ENCODE results near the gene RTKN2.

Gene RTKN2

DNA sequence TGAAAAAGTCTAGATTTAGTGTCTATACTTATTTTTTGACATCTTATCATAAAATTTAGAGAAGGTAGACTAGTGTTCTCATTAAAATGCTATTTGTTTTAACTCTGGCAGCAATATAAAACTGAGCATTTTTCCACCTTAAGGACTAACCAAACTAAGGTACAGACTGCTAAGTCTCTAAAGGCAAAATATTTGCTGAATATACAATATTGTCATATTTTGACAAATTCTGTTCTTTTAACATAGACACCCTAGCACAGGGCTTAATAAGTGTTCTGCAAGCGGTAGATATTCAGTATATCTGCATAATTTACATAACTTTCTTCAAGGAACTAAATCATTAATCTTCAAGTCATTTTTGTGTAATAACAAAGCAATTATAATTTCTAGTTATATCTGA is 8.6 kb downstream of the RTKN2 start:
- H3K4me3 ChIP-seq (ENCODE audit: low read length): no peak overlapping the region
- DNase-seq (ENCODE audit: low read depth): no peak
- TF ChIP-seq CTCF (conservative IDR thresholded peaks at IDR 0.05; ENCODE audit: low read length): no peak

DNA sequence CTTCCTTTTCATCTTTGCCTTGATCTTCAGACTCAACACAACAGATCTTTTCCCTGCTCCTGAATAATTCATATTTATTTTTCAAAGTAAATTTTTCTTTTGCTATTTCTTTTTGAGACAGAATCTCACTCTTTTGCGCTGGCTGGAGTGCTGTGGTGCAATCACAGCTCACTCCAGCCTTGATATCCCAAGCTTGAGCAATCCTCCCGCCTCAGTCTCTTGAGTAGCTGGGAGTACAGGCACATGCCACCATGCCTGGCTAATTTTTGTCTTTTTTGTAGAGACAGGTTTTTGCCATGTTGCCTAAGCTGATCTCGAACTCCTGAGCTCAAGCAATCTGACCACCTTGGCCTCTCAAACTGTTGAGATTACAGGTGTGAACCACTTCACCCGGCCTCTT is 9.2 kb downstream of the RTKN2 start:
- no peak for TF ChIP-seq CTCF (conservative IDR thresholded peaks at IDR 0.05; ENCODE audit: low read length)
- no peak overlapping the region for H3K4me3 ChIP-seq (ENCODE audit: low read length)
- DNase-seq (ENCODE audit: low read depth): no peak

GRCh38 chr10:62258926-62259325 is 9.7 kb downstream of the RTKN2 start:
- no peak for TF ChIP-seq CTCF (conservative IDR thresholded peaks at IDR 0.05; ENCODE audit: low read length)
- DNase-seq (ENCODE audit: low read depth): no peak
- no peak overlapping the region for H3K4me3 ChIP-seq (ENCODE audit: low read length)

DNA sequence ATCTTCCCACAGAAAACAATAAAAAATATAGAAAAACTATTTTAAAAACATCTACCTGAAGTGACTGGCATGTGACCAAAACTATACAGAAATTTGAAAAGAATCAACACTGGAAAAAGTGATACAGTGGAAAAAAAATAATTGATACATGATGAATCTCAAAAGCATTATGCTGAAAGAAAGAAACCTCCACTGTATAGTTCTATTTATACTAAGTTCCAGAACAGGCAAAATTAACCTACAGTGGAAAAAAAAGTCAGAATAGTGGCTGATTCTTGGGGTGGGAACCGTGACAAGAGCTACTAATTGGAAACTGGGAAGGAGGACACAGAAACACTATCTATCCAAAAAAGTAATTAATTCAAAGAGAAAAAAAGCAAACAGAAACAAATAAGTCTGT is 14.9 kb downstream of the RTKN2 start:
- no peak for TF ChIP-seq CTCF (conservative IDR thresholded peaks at IDR 0.05; ENCODE audit: low read length)
- DNase-seq (ENCODE audit: low read depth): no peak
- no peak overlapping the region for H3K4me3 ChIP-seq (ENCODE audit: low read length)

DNA sequence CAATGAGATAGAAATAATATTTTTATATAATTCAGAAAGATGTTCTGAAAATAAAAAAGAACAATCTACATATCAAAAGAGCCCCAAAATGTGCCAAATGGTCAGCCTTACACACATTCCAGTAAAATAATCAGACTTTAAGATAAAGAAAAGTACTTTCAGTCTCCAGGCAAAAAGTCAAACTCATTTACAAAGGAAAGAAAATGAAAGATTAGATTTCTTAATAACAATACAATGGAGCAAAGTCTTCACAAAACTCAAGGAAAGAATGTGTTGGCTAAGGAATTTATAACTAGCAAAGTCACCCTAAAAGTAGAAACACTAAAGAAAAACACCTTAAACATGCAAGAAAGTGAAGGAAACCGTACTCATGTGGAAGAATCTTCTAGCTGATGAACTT is 16.6 kb downstream of the RTKN2 start:
- DNase-seq (ENCODE audit: low read depth): no peak
- no peak overlapping the region for H3K4me3 ChIP-seq (ENCODE audit: low read length)
- no peak for TF ChIP-seq CTCF (conservative IDR thresholded peaks at IDR 0.05; ENCODE audit: low read length)

- peak; percentile 33 for DNase-seq (ENCODE audit: low read depth)
- no peak for TF ChIP-seq CTCF (conservative IDR thresholded peaks at IDR 0.05; ENCODE audit: low read length)
- no peak overlapping the region for H3K4me3 ChIP-seq (ENCODE audit: low read length)
Measured at GRCh38 chr10:62250594-62251198, 17.9 kb downstream of the RTKN2 start.

DNA sequence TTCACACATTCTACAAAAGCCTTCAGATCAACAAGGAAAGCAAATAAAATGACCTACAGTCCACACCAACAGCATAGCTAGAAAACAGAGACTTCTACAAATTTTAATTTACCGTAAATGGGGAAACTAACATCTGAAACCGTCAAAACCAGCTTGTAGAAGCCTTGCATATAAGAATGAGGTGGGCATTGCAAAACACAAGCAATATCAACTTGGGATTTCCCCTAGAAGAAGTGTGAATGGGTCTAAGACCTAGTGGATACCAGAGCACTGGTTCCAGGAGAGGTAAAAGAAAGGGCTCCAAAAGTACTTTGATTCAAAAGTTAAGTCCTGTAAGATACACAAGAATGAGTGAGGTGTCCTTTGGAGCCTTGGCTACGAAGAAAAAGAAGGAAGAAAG is 18.7 kb downstream of the RTKN2 start:
- H3K4me3 ChIP-seq (ENCODE audit: low read length): no peak overlapping the region
- DNase-seq (ENCODE audit: low read depth): no peak
- no peak for TF ChIP-seq CTCF (conservative IDR thresholded peaks at IDR 0.05; ENCODE audit: low read length)
